Fibroblast of peridontal ligament (primary cell): ENCODE data around the gene TSPAN15.

Experiments
- DNase-seq: peaks from one replicate; pipeline ENCODE4 v3.0.0-alpha.2; 2010; ENCODE audit errors: extremely low read depth

Gene TSPAN15

DNA sequence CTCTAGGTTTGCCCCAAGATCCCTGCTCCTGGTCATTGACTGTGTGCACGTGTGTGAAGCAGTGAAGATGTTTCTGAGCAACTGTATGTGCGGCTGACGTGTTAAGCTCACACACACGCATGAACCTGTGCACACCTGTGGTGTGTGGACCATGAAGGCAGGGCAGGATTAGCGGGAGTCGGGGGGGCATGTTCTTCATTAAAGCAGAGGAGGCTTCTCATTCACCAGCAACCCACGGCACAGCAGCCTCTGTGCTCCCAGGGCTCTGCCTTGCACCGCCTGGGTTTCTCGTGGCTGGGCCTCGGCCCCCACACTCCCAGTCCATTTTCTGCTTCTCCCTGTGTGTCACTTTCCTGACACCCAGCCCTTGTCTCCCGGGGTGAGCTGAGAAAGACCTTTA is 33.7 kb upstream of the TSPAN15 start:
- DNase-seq = no peak

GRCh38 chr10:69418052-69418752 is 33.1 kb upstream of the TSPAN15 start:
- no peak for DNase-seq

- no peak for DNase-seq
Observed at GRCh38 chr10:69419096-69419743, 32.0 kb upstream of the TSPAN15 start.

DNA sequence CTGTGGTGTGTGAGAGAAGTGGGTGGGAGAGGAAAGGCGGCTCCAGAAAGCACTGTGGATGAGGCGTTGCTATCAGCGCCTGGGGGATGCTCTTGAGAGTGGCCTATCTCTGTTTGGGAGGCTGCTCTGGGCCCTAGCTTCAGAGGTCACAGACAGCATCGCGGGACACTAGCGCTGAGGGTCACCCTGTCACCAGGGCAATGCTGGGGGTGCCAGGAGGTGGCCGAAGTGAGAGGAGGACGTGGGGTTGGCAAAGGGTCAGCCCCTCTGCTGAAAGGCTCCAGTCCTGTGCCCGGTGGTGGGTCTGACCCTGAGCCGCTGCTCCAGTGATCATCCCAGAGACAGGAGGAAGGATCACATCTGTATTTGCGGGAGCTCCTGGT is 31.5 kb upstream of the TSPAN15 start:
- no peak for DNase-seq

GRCh38 chr10:69421611-69422308 is 29.5 kb upstream of the TSPAN15 start:
- no peak for DNase-seq

GRCh38 chr10:69422676-69423075 is 28.6 kb upstream of the TSPAN15 start:
- no peak for DNase-seq

DNA sequence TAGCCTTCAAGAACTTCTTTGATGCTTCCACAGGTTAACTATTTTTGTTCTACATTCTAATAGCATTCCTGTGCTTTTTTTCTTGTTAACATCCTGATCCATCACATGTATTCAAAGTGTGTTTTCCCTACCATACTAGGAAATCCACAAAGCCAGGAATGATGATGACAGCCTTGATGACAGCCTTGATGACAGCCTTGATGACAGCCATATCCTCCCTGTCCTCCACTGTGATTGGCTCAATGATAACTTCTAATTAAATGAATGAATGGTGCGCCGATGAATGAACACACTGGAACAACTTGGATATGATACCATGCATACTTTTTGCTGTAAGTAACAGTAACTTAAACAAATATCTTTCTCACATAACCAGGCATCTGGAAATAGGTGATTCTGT is 26.2 kb upstream of the TSPAN15 start:
- DNase-seq = no peak

DNA sequence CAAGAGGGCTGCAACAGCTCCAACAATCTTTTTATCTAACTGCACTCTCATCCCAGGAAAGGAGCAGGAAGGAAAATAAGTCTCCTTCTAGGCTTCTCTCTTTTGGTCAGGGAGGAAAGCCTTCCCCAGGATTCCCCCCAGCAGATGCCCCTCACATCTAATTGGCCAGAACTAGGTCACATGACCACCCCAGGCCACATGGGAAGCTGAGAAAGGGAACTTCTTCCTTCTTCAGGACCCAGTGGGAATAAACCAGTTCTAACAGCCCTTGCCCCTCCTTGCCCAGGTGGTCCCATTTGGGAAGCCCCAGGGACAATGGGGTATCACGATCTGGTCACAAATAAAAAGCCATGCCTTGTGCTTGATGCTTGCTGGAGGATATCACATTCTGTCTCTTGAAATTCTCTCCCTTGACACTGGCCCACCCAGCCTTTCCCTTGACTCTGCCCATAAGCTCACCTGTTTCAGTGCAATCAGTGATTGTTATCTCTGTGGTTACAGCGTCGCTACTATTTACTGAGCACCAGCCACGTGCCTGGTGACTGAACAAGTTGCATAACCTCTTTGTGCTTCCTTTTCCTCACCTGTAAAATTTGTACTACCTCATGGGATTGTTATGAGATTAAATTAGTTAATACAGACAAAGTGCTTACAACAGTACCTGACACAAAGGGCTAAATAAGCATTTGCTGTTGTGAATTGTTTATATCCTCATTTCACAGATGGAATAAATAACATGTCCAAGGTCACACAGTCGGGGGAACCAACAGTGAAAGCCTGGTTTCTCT is 25.6 kb upstream of the TSPAN15 start:
- DNase-seq = no peak

DNA sequence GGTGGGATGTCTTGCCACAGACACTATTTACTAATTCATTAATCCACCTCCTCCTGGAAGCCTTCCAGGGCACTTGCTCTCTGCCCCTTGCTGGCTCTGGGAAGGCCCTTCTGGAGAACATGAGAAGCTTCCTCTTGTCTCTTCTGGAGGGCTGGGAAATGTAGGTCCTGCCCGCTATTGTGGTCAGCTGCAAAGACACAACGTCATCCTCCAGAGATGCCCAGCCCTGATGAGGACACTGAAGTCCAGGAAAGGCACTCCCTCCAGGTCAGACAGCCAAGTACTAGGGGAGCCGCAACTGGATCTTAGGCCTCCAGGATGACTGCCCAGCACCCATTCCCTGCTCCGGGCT is 24.9 kb upstream of the TSPAN15 start:
- no peak for DNase-seq

- no peak for DNase-seq
Observed at GRCh38 chr10:69428165-69428564, 23.1 kb upstream of the TSPAN15 start.

- no peak for DNase-seq
Observed at GRCh38 chr10:69434169-69434568, 17.1 kb upstream of the TSPAN15 start.

DNA sequence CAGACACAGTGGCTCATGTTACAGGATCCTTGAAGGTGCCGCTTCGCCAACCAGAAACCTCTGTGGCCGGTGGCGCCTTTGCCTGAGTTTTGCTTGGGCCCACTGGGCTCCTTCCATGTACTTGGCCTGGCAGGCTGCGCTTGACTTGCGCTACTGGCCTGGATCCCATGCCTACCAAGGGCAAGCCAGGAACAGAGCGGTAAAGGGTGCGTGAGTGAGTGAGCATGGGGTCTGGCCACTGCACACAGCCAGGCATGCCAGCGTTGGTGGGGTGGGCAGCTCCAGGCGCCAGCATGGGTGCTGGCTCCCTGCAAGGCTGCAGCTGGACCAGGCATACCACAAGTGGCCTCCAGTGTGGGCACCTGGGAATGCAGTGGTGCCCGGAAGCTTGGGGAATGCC is 16.3 kb upstream of the TSPAN15 start:
- DNase-seq = no peak

DNA sequence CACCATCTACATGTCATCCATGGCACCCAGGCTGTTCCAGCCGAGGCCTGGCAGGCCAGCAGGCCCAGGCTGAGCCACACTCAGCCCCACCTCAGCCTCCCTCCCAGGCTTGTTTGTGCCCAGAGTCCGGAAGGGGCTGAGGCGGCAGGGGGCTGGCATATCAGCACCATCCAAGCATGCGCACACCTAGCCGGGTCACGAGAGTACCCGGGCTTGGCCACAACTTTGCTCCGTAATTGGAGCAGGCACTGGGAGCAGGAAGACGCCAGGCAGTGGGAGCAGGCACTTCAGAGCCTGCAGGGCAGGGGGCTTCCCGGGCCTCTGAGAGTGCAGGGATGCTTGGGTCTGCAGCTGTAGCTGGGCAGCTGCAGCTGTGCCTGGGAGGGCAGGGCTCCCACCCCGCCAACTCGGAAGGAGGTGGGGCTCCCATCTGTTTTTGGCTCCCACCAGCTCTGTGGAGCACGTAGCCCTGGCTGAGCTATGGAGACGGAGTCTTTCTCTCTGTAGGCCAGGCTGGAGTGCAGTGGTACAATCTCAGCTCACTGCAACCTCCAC is 15.2 kb upstream of the TSPAN15 start:
- no peak for DNase-seq

GRCh38 chr10:69437321-69438259 is 13.7 kb upstream of the TSPAN15 start:
- DNase-seq = no peak

GRCh38 chr10:69438536-69439349 is 12.5 kb upstream of the TSPAN15 start:
- no peak for DNase-seq

- DNase-seq = no peak
Observed at GRCh38 chr10:69439350-69439739, 11.9 kb upstream of the TSPAN15 start.

DNA sequence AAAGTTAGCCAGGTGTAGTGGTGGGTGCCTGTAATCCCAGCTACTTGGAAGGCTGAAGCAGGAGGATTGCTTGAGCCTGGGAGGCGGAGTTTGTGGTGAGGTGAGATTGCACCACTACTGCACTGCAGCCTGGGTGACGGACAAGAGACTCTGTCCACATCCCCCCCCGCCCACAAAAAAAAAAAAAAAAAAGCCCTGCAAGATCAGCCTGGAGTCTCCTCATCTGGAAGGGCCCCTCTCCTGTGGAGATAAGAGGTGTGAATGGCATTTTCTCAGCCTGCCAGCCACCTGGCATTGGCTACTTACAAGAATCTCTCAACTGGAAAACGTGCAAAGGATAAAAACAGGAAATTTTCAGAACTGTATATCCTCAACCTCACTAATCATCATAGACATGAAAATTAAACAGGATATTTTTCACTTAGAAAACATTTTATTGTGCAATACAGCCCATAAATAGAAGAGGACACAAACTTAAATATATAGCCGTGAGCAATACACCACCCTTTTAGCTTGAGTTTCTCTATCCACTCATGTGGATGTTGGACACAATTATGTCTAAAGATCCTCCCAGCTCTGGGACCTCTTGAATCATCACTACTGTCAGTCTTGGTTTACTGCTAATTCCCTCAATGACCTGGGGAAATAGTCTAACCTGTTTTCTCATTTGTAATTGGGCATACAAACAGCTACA is 11.3 kb upstream of the TSPAN15 start:
- DNase-seq = no peak

DNA sequence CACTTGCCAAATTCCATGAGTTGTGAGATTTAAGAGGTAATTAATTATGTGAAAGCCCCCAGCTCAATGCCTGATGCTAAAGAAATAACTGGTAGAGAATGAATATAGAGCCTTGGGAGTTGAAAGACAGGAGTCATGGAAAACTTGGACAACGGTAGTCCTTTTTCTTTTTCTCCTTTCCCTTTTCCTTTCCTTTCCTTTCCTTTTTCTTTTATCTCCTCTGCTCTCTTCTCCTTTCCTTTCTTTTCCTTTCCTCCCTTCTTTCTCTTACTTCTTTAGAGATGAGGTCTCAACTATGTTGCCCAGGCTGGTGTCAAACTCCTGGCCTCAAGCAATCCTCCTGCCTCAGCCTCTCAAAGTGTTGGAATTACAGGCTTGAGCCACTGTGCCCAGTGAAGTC is 7.9 kb upstream of the TSPAN15 start:
- DNase-seq = no peak

DNA sequence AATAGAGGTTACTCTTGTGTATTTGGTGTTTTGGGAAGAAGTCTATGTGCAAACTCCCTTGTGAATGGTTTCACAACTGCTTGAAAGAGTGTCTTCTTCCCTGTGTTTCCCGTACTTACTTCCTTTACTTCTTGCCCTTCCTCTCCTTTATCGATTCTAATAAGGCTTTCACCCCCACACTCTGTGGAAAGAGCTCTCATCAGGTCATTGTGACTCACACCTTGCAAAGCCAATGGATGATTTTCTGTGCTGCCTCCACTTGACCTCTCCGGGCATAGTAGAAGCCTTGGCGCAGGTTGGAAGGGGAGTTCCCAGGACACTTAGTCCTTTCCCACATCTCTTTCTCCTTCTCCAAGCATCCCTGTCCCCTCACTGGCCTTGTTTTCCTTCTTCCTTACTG is 6.2 kb upstream of the TSPAN15 start:
- no peak for DNase-seq

DNA sequence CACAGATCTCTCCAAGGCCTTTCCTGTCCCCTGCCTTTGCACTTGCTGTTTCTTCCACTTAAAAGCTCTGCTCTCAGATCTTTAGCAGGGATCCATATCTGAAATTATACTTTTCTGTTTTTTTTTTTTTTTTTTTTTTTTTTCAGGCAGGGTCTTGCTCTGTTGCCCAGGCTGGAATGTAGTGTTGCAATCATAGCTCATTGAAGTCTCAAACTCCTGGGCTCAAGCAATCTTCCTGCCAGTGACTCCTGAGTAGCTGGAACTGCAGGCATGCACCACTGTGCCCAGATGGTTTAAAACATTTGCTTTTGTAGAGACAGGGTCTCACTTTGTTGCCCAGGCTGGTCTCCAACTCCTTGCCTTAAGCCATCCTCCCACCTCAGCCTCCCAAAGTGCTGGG is 5.0 kb upstream of the TSPAN15 start:
- no peak for DNase-seq
